ENCODE data around the gene GPATCH2L. TPM values are rescaled to one million over a fixed set of nuclear protein-coding genes. Genes with fewer than 3 reads are reported as not detected.

Gene GPATCH2L
- total RNA-seq, 6 experiments from 2014 or later, result 38.3 to 44.8 (median 41.9) TPM

DNA sequence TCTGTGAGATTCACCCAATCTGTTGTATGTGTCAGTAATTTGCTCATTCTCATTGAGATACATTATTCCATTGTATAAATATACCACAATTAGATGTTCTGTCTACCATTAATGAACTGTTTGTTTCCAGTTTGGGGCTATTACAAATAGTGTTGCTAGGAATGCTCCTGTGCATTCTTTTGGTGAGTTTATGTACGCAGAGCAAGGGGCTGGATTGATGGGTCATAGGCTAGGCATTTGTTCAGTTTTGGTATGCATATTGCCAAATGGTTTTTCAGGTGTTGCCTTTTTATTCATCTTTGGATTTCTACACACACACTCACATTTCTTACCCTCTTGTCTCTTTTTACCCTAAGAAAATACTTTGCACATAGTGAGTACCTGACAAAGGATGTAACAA, 93.4 kb downstream of the GPATCH2L start:
- Mint-ChIP-seq H3K27ac (no peak overlapping the region), H3K27me3 (ENCODE audit: insufficient read depth) (no peaks in the 10 kb centered on the region; the same call in 1 of the 2 replicates), H3K4me1 (ENCODE audit: low read depth) (no peaks in the 10 kb centered on the region), H3K4me3 (no peak overlapping the region), H3K9me3 (peaks cover 14% of the 10 kb centered on the region), H3K36me3 (ENCODE audit: low read depth) (no peaks in the 10 kb centered on the region)
- TF ChIP-seq, protein P1, sequence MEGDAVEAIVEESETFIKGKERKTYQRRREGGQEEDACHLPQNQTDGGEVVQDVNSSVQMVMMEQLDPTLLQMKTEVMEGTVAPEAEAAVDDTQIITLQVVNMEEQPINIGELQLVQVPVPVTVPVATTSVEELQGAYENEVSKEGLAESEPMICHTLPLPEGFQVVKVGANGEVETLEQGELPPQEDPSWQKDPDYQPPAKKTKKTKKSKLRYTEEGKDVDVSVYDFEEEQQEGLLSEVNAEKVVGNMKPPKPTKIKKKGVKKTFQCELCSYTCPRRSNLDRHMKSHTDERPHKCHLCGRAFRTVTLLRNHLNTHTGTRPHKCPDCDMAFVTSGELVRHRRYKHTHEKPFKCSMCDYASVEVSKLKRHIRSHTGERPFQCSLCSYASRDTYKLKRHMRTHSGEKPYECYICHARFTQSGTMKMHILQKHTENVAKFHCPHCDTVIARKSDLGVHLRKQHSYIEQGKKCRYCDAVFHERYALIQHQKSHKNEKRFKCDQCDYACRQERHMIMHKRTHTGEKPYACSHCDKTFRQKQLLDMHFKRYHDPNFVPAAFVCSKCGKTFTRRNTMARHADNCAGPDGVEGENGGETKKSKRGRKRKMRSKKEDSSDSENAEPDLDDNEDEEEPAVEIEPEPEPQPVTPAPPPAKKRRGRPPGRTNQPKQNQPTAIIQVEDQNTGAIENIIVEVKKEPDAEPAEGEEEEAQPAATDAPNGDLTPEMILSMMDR (IDR thresholded peaks at IDR 0.05), result no peak
- DNase-seq, result no peak

DNA sequence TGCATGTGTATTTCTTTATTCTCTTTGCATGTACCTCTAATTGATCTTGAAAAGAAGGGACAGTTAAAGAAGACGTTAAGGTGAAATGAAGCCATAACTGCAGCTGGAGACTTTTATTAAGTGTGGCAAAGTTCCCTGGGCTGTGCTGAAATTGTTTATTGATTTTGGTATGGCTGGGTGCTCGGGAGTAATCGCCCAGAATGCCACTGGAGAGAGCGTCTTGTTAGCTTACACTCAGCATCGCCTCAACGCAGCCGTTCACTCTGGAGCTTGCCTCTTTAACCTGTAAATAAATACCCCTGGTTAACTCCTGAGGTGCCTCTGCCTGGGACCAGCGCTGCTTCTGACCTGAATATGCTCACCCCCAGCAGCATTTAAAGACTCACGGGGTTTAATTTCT, 98.6 kb downstream of the GPATCH2L start:
- no peaks in the 10 kb centered on the region for H3K4me1 Mint-ChIP-seq (ENCODE audit: low read depth)
- no peaks in the 10 kb centered on the region for H3K9me3 Mint-ChIP-seq
- H3K27ac Mint-ChIP-seq, result no peak overlapping the region
- no peak overlapping the region for H3K4me3 Mint-ChIP-seq
- H3K27me3 Mint-ChIP-seq (ENCODE audit: insufficient read depth), result peaks cover 8% of the 10 kb centered on the region; the same call in 1 of the 2 replicates
- DNase-seq, result no peak
- H3K36me3 Mint-ChIP-seq (ENCODE audit: low read depth), result no peaks in the 10 kb centered on the region
- TF ChIP-seq, protein P1 (IDR thresholded peaks at IDR 0.05), result no peak

DNA sequence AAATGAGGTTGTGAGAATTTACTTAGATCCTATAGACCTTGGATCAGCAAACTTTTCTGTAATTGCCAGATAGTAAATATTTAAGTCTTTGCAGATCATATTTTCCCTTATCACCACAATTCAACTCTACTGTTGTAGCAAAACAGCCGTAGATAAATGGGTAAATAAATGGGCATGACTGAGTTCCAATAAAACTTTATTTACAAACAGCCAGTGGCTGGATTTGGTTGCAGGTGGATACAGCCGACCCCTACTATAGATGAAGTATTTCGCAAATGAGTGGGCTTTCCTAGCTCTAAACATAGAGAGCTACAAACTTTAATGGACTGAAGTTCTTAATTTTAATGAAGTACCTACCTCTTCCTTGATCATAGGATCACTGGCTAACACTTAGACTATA, 100.7 kb downstream of the GPATCH2L start:
- Mint-ChIP-seq H3K4me1 (ENCODE audit: low read depth) (no peaks in the 10 kb centered on the region), H3K27me3 (ENCODE audit: insufficient read depth) (peaks cover 8% of the 10 kb centered on the region; the same call in 1 of the 2 replicates), H3K27ac (no peak overlapping the region), H3K9me3 (no peaks in the 10 kb centered on the region), H3K4me3 (no peak overlapping the region), H3K36me3 (ENCODE audit: low read depth) (no peaks in the 10 kb centered on the region)
- no peak for DNase-seq
- TF ChIP-seq, protein P1 (IDR thresholded peaks at IDR 0.05), result no peak

DNA sequence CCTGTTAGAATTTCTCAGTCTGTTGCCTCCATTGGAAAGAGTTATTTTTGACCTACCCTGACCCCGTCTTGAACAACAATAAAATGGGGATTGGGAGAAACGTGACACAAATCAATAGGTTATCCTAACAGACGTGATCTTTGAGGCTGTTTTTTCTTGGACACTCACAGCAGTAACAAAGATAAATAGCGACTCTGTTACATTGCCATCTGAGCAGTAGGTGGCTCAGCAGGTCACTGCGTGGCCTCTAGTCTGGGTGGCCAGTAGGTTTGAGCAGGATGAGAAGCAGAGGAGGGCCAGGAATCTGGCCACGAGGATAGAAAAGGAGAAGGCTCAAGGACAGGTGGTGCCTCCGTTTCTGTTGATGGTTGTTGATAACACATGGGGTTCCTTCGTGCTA, 101.4 kb downstream of the GPATCH2L start:
- Mint-ChIP-seq H3K36me3 (ENCODE audit: low read depth) (no peaks in the 10 kb centered on the region), H3K9me3 (no peaks in the 10 kb centered on the region), H3K4me3 (no peak overlapping the region), H3K27me3 (ENCODE audit: insufficient read depth) (peaks cover 8% of the 10 kb centered on the region), H3K27ac (no peak overlapping the region), H3K4me1 (ENCODE audit: low read depth) (no peaks in the 10 kb centered on the region)
- TF ChIP-seq, protein P1 (IDR thresholded peaks at IDR 0.05), result no peak
- no peak for DNase-seq

DNA sequence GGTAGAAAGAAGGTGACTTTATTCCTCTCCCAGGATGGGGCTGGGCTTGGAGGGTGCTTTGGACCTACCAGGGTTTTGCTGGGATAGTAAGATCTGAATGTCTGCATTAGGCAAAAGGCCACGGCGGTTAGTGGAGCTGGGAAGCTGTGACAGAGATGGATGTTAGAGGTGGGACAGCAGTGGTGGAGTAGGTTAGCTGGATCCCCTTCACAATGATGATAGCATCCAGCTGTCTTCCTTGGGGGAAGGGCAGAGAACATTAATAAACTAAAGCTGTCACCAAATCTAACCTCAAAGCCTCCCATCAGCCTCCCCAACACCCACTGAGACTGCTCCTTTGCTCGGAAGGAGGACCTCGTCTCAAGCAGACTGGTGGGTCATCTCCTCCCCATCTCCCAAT, 104.8 kb downstream of the GPATCH2L start:
- no peak overlapping the region for H3K27ac Mint-ChIP-seq
- H3K36me3 Mint-ChIP-seq (ENCODE audit: low read depth), result no peaks in the 10 kb centered on the region
- no peak overlapping the region for H3K4me3 Mint-ChIP-seq
- H3K27me3 Mint-ChIP-seq (ENCODE audit: insufficient read depth), result peaks cover 5% of the 10 kb centered on the region
- H3K4me1 Mint-ChIP-seq (ENCODE audit: low read depth), result no peaks in the 10 kb centered on the region
- no peaks in the 10 kb centered on the region for H3K9me3 Mint-ChIP-seq
- TF ChIP-seq, protein P1 (IDR thresholded peaks at IDR 0.05), result no peak
- no peak for DNase-seq
